ENCODE results near the gene PSMA8.
"Not testable (repeated sequence)": the region's sequence is repeated elsewhere in the genome, so short reads cannot be mapped to it uniquely, and the experiment has no call there.

PSMA8 gene

GRCh38 chr18:26175481-26175880, 41.8 kb downstream of the PSMA8 start:
- DNase-seq (ENCODE audit: low read depth, low spot score): no peak

- DNase-seq (ENCODE audit: low read depth, low spot score): no peak
Measured at GRCh38 chr18:26176134-26176533, 42.5 kb downstream of the PSMA8 start.

- DNase-seq (ENCODE audit: low read depth, low spot score): no peak
Measured at GRCh38 chr18:26181343-26181826, 47.7 kb downstream of the PSMA8 start.

GRCh38 chr18:26183395-26184112, 49.9 kb downstream of the PSMA8 start:
- no peak for DNase-seq (ENCODE audit: low read depth, low spot score)

GRCh38 chr18:26185267-26185666, 51.6 kb downstream of the PSMA8 start:
- DNase-seq (ENCODE audit: low read depth, low spot score): no peak

- DNase-seq (ENCODE audit: low read depth, low spot score): no peak
Measured at GRCh38 chr18:26190506-26190905, 56.8 kb downstream of the PSMA8 start.

GRCh38 chr18:26192233-26192632, 58.6 kb downstream of the PSMA8 start:
- DNase-seq (ENCODE audit: low read depth, low spot score): no peak

- no peak for DNase-seq (ENCODE audit: low read depth, low spot score)
Measured at GRCh38 chr18:26196605-26197004, 62.9 kb downstream of the PSMA8 start.

- DNase-seq (ENCODE audit: low read depth, low spot score): not testable (repeated sequence)
Measured at GRCh38 chr18:26202001-26202400, 68.3 kb downstream of the PSMA8 start.

- no peak for DNase-seq (ENCODE audit: low read depth, low spot score)
Measured at GRCh38 chr18:26205318-26205717, 71.6 kb downstream of the PSMA8 start.

GRCh38 chr18:26206488-26206887, 72.8 kb downstream of the PSMA8 start:
- no peak for DNase-seq (ENCODE audit: low read depth, low spot score)

- DNase-seq (ENCODE audit: low read depth, low spot score): no peak
Measured at GRCh38 chr18:26207937-26208336, 74.3 kb downstream of the PSMA8 start.

GRCh38 chr18:26208977-26209376, 75.3 kb downstream of the PSMA8 start:
- DNase-seq (ENCODE audit: low read depth, low spot score): no peak

GRCh38 chr18:26210147-26210546, 76.5 kb downstream of the PSMA8 start:
- no peak for DNase-seq (ENCODE audit: low read depth, low spot score)

- DNase-seq (ENCODE audit: low read depth, low spot score): no peak
Measured at GRCh38 chr18:26215247-26215970, 81.7 kb downstream of the PSMA8 start.

- DNase-seq (ENCODE audit: low read depth, low spot score): peak; percentile 17
Measured at GRCh38 chr18:26225022-26225693, 91.5 kb downstream of the PSMA8 start.

- DNase-seq (ENCODE audit: low read depth, low spot score): no peak
Measured at GRCh38 chr18:26225915-26226228, 92.2 kb downstream of the PSMA8 start.

- peak; percentile 97 for DNase-seq (ENCODE audit: low read depth, low spot score)
Measured at GRCh38 chr18:26226229-26227050, 92.8 kb downstream of the PSMA8 start, which contains the start of gene TAF4B. Gene TAF4B, plus strand, starts transcription at chr18:26226445. Its CDS starts 489 bp downstream, at chr18:26226934.

GRCh38 chr18:26227051-26227670, 93.5 kb downstream of the PSMA8 start:
- DNase-seq (ENCODE audit: low read depth, low spot score): peak; percentile 62

GRCh38 chr18:26228562-26229260, 95.0 kb downstream of the PSMA8 start:
- no peak for DNase-seq (ENCODE audit: low read depth, low spot score)

- no peak for DNase-seq (ENCODE audit: low read depth, low spot score)
Measured at GRCh38 chr18:26230497-26230896, 96.8 kb downstream of the PSMA8 start.
